ENCODE results near the gene TBCD.

GRCh38 chr17:82948957-82949356 lies 197.1 kb downstream of the TBCD start:
- no peak for TF ChIP-seq CTCF (IDR thresholded peaks at IDR 0.05)
- no peak for TF ChIP-seq POLR2A (IDR thresholded peaks at IDR 0.05)
- TF ChIP-seq POLR2AphosphoS5 (IDR thresholded peaks at IDR 0.05) = no peak
